Heart left ventricle (tissue), 13 donors: ENCODE results near the gene HIVEP2.

Experiments used
- POLR2A ChIP-seq, 2 donors: fragments of 450-650 bp; IDR thresholded peaks; one replicate each; pipeline ENCODE4 v1.6.1; 2017; ENCODE audit warnings: antibody characterized with exemption in 2 of 2, mild to moderate bottlenecking in 2 of 2, moderate library complexity in 2 of 2
- TF ChIP-seq, protein P1 (sequence below), 12 donors: fragments of 200-600 bp; sonication (generic) in 4 of 12; IDR thresholded peaks; one replicate each; pipeline versions ENCODE4 v1.5.0 to v1.8.0; 2018 to 2022; ENCODE audit warnings: antibody characterized with exemption in 12 of 12, mild to moderate bottlenecking in 5 of 12
- donor health status: ischemic (EF 13 %, LVEDD 7.1; RV severe dilation, severe dysfunction).
- donor health status: DM: no; HTN: yes; CAD: no.
- donor health status: DM: no; HTN: no; CAD: no.
- donor health status: ischemic (EF 25% LVEDD 6.9; RV normal size, moderate dysfunction).
- donor health status: ischemic (EF 25% LVEDD 5.7; RV mildly dilated, moderate dysfunction).
- donor health status: ischemic (EF 35%, LVEDD 5.7; RV mildly dilated, moderate dysfunction).
- donor health status: nonischemic (EF 11% LVEDD 7.7; RV severe dilation, severe dysfunction).
- donor health status: DM: yes; HTN: yes; CAD: no.
- donor health status: PGD.
- donor health status: ischemic (EF 29% LVEDD 5.4; RV normal size, mild dysfunction).
- donor health status: nonischemic (EF 23%, LVEDD 6.1; RV moderate dilation, normal function).

DNA sequence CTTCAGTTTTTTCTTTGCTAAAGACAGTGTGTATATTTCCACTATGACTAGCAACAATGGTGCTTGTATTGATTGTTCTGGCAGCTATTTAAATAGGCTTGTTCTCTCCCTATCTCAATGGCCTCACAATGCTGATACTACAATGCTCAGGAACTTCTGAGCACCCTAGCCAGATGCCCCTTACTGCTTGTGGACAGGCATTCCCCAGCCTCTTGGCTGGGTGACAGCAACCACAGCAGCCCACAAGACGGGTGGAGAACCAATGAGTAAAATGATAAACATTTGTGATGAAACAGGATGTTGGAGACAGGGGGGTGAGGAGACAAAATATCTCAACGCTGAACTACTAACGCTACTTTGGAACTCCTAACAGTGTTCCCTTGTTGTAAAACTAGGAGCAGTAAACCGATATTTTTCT lies 42.3 kb downstream of the HIVEP2 start:
- TF ChIP-seq, protein P1, sequence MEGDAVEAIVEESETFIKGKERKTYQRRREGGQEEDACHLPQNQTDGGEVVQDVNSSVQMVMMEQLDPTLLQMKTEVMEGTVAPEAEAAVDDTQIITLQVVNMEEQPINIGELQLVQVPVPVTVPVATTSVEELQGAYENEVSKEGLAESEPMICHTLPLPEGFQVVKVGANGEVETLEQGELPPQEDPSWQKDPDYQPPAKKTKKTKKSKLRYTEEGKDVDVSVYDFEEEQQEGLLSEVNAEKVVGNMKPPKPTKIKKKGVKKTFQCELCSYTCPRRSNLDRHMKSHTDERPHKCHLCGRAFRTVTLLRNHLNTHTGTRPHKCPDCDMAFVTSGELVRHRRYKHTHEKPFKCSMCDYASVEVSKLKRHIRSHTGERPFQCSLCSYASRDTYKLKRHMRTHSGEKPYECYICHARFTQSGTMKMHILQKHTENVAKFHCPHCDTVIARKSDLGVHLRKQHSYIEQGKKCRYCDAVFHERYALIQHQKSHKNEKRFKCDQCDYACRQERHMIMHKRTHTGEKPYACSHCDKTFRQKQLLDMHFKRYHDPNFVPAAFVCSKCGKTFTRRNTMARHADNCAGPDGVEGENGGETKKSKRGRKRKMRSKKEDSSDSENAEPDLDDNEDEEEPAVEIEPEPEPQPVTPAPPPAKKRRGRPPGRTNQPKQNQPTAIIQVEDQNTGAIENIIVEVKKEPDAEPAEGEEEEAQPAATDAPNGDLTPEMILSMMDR (IDR thresholded peaks at IDR 0.05) = no peak
- no peak for TF ChIP-seq POLR2A (IDR thresholded peaks at IDR 0.05)
